ENCODE measurements around the gene OGDH. TPM values are rescaled to one million over a fixed set of nuclear protein-coding genes. Genes with fewer than 3 reads are reported as not detected.

OGDH gene
- total RNA-seq, 1 donor from 2014 or later, result 45.0 TPM

DNA sequence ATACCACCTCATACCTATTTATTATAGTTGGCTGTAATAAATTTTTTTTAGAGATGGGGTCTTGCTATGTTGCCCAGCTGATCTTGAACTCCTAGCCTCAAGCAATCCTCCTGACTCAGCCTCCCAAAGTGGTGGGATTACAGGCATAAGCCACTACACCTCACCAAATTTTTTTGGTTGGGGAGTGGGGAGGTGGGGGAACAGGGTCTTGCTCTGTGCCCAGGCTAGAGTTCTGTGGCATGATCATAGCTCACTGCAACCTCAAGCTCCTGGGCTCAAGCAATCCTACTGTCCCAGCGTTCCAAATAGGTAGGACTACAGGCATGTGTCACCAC lies 3.9 kb upstream of the OGDH start:
- H3K27me3 ChIP-seq (ENCODE audit: control insufficient read depth, insufficient read depth, low read length), result no peaks in the 10 kb centered on the region
- H3K36me3 ChIP-seq (ENCODE audit: control insufficient read depth, insufficient read depth, low read length), result no peaks in the 10 kb centered on the region
- FAIRE-seq (no peak), DNase-seq (ENCODE audit: low read depth) (no peak)
- H3K4me3 ChIP-seq (ENCODE audit: low read depth, low read length), result no peak overlapping the region
- TF ChIP-seq, protein P1, sequence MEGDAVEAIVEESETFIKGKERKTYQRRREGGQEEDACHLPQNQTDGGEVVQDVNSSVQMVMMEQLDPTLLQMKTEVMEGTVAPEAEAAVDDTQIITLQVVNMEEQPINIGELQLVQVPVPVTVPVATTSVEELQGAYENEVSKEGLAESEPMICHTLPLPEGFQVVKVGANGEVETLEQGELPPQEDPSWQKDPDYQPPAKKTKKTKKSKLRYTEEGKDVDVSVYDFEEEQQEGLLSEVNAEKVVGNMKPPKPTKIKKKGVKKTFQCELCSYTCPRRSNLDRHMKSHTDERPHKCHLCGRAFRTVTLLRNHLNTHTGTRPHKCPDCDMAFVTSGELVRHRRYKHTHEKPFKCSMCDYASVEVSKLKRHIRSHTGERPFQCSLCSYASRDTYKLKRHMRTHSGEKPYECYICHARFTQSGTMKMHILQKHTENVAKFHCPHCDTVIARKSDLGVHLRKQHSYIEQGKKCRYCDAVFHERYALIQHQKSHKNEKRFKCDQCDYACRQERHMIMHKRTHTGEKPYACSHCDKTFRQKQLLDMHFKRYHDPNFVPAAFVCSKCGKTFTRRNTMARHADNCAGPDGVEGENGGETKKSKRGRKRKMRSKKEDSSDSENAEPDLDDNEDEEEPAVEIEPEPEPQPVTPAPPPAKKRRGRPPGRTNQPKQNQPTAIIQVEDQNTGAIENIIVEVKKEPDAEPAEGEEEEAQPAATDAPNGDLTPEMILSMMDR (IDR thresholded peaks at IDR 0.05; ENCODE audit: insufficient read depth, low read length, severe bottlenecking), result no peak

DNA sequence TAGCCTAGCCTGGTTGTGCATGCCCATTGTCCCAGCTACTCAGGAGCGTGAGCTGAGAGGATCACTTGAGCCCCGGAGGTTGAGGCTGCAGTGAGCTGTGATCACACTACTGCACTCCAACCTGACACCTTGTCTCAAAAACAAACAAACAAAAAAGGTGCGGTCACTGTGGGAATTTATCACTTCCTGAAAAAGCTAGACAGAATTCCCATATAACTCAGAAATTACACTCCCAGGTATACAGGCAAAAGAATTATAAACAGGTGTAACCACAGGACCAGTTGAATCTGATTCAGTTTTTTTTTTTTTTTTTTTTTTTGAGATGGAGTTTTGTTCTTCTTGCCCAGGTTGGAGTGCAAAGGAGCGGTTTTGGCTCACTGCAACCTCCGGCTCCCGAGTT lies 3.2 kb upstream of the OGDH start:
- TF ChIP-seq, protein P1 (IDR thresholded peaks at IDR 0.05; ENCODE audit: insufficient read depth, low read length, severe bottlenecking), result no peak
- DNase-seq (ENCODE audit: low read depth) (no peak), FAIRE-seq (no peak)
- Histone ChIP-seq H3K36me3 (ENCODE audit: control insufficient read depth, insufficient read depth, low read length) (no peaks in the 10 kb centered on the region), H3K4me3 (ENCODE audit: low read depth, low read length) (no peak overlapping the region), H3K27me3 (ENCODE audit: control insufficient read depth, insufficient read depth, low read length) (no peaks in the 10 kb centered on the region)

DNA sequence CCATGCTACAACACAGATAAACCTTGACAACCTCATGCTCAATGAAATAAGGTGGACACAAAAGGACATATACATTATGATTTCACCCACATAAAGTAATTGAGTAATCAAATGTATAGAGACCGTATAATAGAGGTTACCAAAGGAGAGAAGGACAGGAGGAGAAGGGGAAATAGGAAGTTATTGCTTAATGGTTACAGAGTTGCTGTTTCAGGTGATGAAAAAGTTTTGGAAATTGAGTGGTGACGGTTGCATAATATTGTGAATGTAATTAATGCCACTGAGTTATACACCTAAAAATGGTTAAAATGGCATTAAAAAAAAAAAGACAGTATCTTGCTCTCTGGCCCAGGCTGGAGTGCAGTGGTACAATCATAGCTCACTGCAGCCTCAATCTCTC lies 1.5 kb upstream of the OGDH start:
- no peak for FAIRE-seq

DNA sequence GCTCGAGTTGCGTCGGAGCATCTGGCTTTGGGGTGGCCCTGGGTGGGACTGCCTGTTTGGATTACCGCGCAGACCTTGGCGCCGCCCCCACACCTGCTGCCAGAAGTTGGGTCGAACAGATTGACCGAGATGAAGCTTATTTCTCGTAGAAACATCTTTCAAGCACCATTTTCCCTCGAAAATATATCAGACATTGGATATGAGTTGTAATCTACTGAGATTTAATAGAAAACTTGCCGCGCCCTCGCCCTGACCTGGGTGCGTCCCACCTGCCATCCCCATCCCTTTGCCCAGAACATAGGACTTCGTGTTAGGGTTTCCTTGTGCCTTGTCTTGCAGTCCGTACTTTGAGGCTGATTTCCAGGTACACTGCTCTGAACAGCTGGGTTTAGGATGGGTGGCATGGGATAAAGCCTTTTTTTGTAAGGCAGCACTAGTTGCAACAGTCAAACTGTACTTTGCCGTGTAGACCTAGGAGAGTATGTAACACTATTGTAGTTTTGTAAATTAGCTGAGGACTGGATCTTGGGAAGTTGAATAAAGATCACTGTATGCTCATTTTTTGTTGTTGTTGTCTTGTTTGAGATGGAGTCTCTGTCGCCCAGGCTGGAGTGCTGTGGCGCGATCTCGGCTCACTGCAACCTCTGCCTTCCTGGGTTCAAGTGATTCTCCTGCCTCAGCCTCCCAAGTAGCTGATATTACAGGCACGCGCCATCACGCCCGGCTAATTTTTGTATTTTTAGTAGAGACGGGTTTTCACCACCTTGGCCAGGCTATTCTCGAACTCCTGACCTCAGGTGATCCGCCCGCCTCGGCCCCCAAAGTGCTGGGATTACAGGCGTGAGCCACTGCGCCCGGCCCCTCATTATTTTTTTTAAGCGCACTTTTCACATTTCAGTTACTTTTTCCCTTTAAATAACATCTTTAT lies 978 bp downstream of the OGDH start:
- FAIRE-seq (no peak), DNase-seq (ENCODE audit: low read depth) (no peak)
- H3K27me3 ChIP-seq (ENCODE audit: control insufficient read depth, insufficient read depth, low read length), result no peaks in the 10 kb centered on the region
- H3K36me3 ChIP-seq (ENCODE audit: control insufficient read depth, insufficient read depth, low read length), result no peaks in the 10 kb centered on the region
- TF ChIP-seq, protein P1 (IDR thresholded peaks at IDR 0.05; ENCODE audit: insufficient read depth, low read length, severe bottlenecking), result no peak
- H3K4me3 ChIP-seq (ENCODE audit: low read depth, low read length), result peak overlapping the region; percentile 87

More for the DNA sequence above, 1.5 kb upstream of the OGDH start:
- TF ChIP-seq, protein P1 (IDR thresholded peaks at IDR 0.05; ENCODE audit: insufficient read depth, low read length, severe bottlenecking), result no peak
- Histone ChIP-seq H3K27me3 (ENCODE audit: control insufficient read depth, insufficient read depth, low read length) (no peaks in the 10 kb centered on the region), H3K36me3 (ENCODE audit: control insufficient read depth, insufficient read depth, low read length) (no peaks in the 10 kb centered on the region), H3K4me3 (ENCODE audit: low read depth, low read length) (no peak overlapping the region)
- no peak for DNase-seq (ENCODE audit: low read depth)

DNA sequence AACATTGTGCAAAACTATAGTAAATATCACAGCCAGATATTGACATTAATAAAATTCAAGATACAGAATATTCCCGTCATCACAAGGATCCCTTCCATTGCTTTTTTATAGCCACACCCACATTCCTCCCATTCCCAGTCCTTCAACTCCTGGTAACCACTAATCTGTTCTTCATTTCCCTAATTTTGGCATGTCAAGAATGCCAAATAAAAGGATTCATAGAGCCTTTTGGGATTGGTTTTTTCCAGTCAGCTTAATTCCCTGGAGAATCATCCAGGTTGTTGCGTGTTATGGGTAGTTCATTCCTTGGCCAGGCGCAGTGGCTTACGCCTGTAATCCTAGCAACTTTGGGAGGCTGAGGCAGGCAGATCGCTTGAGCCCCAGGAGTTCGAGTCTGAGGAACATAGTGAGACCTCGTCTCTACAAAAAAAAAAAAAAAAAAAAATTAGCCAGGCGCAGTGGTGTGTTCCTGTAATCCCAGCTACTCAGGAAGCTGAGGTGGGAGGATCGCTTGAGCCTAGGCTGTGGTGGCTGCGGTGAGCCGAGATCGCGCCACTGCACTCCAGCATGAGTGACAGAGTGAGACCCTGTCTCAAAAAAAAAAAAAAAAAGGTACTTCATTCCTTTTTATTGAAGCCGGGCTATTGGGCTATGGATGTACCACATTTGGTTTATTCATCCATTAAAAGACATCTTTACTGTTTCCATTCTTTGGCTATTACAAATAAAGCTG lies 2.7 kb downstream of the OGDH start:
- no peak for FAIRE-seq
- Histone ChIP-seq H3K4me3 (ENCODE audit: low read depth, low read length) (no peak overlapping the region), H3K27me3 (ENCODE audit: control insufficient read depth, insufficient read depth, low read length) (no peaks in the 10 kb centered on the region), H3K36me3 (ENCODE audit: control insufficient read depth, insufficient read depth, low read length) (no peaks in the 10 kb centered on the region)
- no peak for DNase-seq (ENCODE audit: low read depth)
- TF ChIP-seq, protein P1 (IDR thresholded peaks at IDR 0.05; ENCODE audit: insufficient read depth, low read length, severe bottlenecking), result no peak

All from bronchial epithelial cell (primary cell).